ENCODE data around the gene C1GALT1. TPM values are rescaled to one million over a fixed set of nuclear protein-coding genes. Genes with fewer than 3 reads are reported as not detected.

Gene C1GALT1
- total RNA-seq, 1 donor from 2014 or later, result 29.0 TPM

DNA sequence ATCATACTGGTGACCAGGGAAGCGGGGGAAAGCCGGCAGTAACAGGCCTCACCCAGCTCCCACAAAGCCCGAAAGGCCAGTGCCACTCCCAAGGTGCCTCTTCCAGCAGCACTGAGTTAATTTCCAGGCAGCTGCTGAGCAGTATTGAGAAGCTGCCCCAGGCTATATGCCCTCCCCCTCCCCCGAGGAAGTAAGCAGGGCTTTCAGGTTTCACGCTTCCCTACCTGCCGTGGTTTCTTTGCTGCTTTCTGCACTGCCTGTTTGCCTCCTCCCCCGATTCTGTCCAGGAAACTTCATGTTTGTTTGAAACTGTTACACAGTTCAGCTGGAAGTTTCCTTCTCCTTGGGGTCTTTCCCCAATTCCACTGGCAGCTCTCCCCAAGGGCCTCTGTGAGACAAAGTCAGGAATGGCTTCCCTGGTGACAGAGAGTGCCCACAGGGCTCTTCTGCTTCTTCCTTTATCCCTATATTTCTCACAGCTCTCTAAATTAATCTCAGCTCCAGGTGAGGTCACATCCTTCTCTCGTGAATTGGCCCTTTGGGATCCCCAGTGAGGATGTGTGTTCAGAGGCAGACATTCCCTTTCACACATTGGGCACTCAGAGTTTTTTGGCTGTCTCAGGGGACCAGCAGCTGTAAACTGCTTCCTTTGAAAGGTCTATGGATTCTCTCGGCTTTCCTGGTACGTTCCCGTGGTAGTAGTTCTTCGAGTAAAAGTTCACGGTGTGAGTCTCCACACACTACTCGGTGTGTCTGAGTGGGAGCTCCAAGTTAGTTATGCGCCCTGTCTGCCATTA lies 19.4 kb downstream of the C1GALT1 start:
- no peak overlapping the region for H3K4me3 ChIP-seq
- TF ChIP-seq POLR2A (IDR thresholded peaks at IDR 0.05), result no peak
- no peak for TF ChIP-seq POLR2AphosphoS5 (IDR thresholded peaks at IDR 0.05; ENCODE audit: insufficient read depth in 1 of 2, low read depth in 1 of 2)
- TF ChIP-seq, protein P1, sequence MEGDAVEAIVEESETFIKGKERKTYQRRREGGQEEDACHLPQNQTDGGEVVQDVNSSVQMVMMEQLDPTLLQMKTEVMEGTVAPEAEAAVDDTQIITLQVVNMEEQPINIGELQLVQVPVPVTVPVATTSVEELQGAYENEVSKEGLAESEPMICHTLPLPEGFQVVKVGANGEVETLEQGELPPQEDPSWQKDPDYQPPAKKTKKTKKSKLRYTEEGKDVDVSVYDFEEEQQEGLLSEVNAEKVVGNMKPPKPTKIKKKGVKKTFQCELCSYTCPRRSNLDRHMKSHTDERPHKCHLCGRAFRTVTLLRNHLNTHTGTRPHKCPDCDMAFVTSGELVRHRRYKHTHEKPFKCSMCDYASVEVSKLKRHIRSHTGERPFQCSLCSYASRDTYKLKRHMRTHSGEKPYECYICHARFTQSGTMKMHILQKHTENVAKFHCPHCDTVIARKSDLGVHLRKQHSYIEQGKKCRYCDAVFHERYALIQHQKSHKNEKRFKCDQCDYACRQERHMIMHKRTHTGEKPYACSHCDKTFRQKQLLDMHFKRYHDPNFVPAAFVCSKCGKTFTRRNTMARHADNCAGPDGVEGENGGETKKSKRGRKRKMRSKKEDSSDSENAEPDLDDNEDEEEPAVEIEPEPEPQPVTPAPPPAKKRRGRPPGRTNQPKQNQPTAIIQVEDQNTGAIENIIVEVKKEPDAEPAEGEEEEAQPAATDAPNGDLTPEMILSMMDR (IDR thresholded peaks at IDR 0.05), result no peak
- no peak for DNase-seq (ENCODE audit: extremely low spot score in 2 of 2)

DNA sequence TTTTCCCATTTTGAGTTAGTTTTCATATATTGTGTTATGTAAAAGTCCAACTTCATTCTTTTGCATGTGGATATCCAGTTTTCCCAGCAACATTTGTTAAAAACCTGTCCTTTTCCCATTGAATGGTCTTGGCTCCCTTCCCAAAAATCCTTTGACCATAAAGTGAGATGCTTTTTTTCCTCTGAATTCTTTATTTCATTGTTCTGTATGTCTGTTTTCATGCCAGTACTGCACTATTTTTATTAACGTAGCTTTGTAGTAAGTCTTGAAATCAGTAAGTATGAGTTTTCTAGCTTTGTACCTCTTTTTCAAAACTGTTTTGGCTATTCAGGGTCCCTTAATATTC lies 20.0 kb downstream of the C1GALT1 start:
- TF ChIP-seq POLR2A (IDR thresholded peaks at IDR 0.05) (no peak), POLR2AphosphoS5 (IDR thresholded peaks at IDR 0.05; ENCODE audit: insufficient read depth in 1 of 2, low read depth in 1 of 2) (no peak)
- TF ChIP-seq, protein P1 (IDR thresholded peaks at IDR 0.05), result no peak
- intact Hi-C loops (cut with DNase I), result no loop called here
- no peak for DNase-seq (ENCODE audit: extremely low spot score in 2 of 2)
- Histone ChIP-seq H3K4me3 (no peak overlapping the region), H3K9me3 (no peaks in the 10 kb centered on the region), H3K36me3 (no peaks in the 10 kb centered on the region), H3K27me3 (no peaks in the 10 kb centered on the region), H3K4me1 (peaks cover 14% of the 10 kb centered on the region), H3K27ac (no peak overlapping the region)

More for the DNA sequence above, 19.4 kb downstream of the C1GALT1 start:
- intact Hi-C loops (cut with DNase I), result no loop called here
- H3K36me3 ChIP-seq, result no peaks in the 10 kb centered on the region
- no peaks in the 10 kb centered on the region for H3K27me3 ChIP-seq
- no peaks in the 10 kb centered on the region for H3K9me3 ChIP-seq
- H3K27ac ChIP-seq, result no peak overlapping the region
- H3K4me1 ChIP-seq, result peaks cover 14% of the 10 kb centered on the region

DNA sequence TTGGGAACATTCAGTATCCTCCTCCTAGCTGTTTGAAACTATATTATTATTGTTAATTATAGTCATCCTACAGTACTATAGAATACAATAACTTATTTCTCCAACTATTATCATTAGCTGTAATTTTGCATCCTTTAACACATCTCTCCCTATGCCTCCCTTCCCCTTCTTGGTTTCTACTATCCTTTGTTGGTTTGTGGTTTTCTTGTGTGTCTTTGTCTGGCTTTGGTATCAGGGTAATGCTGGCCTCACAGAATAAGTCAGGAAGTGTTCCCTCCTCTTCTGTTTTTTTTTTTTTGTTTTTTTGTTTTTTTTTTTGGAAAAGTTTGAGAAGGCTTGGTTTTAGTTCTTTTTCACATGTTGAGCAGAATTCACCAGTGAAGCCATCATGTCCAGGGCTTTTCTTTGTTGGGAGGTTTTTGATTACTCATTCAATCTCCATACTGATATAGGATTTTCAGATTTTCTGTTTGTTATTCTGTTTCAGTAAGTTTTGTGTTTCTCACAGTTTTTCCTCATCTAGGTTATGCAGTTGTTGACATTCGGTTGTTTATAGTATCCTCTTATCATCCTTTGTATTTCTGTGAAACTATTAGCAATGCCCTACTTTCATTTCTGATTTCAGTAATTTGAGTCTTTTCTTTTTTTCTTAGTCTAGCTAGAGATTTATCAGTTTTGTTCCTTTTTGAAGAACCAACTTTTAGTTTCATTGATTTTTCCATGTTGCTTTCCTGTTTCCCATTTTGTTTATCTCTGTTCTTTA lies 21.6 kb downstream of the C1GALT1 start:
- Histone ChIP-seq H3K27ac (no peak overlapping the region), H3K36me3 (no peaks in the 10 kb centered on the region), H3K9me3 (no peaks in the 10 kb centered on the region), H3K4me3 (no peak overlapping the region), H3K4me1 (peaks cover 14% of the 10 kb centered on the region), H3K27me3 (no peaks in the 10 kb centered on the region)
- no peak for DNase-seq (ENCODE audit: extremely low spot score in 2 of 2)
- intact Hi-C loops (cut with DNase I), result no loop called here
- TF ChIP-seq, protein P1 (IDR thresholded peaks at IDR 0.05), result no peak
- no peak for TF ChIP-seq POLR2AphosphoS5 (IDR thresholded peaks at IDR 0.05; ENCODE audit: insufficient read depth in 1 of 2, low read depth in 1 of 2)
- no peak for TF ChIP-seq POLR2A (IDR thresholded peaks at IDR 0.05)

DNA sequence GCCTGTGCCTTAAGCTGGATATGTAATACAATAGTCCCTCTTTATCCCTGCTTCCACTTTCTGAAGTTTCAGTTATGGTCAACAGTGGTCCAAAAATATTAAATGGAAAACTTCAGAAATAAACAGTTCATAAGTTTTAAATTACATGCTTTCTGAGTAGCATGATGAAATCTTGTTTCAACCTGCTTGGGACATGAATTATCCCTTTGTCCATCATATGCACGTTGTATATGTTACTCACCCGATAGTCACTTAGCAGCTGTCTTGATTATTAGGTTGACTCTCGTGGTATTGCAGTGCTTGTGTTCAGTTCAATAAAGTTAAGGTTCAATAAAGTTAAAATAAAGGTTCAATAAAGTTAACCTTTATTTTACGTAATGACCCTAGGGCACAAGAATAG lies 25.5 kb downstream of the C1GALT1 start:
- Histone ChIP-seq H3K27ac (no peak overlapping the region), H3K9me3 (no peaks in the 10 kb centered on the region), H3K27me3 (no peaks in the 10 kb centered on the region), H3K36me3 (no peaks in the 10 kb centered on the region), H3K4me1 (no peaks in the 10 kb centered on the region), H3K4me3 (no peak overlapping the region)
- intact Hi-C loops (cut with DNase I), result no loop called here
- DNase-seq (ENCODE audit: extremely low spot score in 2 of 2), result no peak
- TF ChIP-seq, protein P1 (IDR thresholded peaks at IDR 0.05), result no peak
- TF ChIP-seq POLR2AphosphoS5 (IDR thresholded peaks at IDR 0.05; ENCODE audit: insufficient read depth in 1 of 2, low read depth in 1 of 2) (no peak), POLR2A (IDR thresholded peaks at IDR 0.05) (no peak)

DNA sequence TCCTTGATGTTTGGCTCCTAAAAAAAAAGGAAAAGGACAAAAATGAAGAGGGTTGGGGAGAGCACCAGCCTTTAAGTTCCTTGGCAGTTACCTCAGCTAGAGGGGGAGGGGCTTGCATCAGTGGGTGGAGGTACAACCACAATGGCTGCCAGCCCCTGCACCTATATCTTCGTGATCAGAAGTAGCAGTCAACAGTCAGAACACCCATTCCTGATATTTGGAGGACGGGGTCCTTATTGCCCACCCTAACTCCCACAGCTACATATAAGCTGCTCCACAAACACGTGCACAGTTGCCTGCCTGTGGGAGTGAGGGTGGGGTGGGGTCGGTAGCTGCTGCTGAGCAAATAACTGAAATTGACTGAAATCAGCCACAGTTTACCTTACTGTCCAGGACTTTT lies 26.2 kb downstream of the C1GALT1 start:
- TF ChIP-seq, protein P1 (IDR thresholded peaks at IDR 0.05), result no peak
- no peak for TF ChIP-seq POLR2AphosphoS5 (IDR thresholded peaks at IDR 0.05; ENCODE audit: insufficient read depth in 1 of 2, low read depth in 1 of 2)
- no peak for TF ChIP-seq POLR2A (IDR thresholded peaks at IDR 0.05)
- H3K4me3 ChIP-seq, result no peak overlapping the region
- no peaks in the 10 kb centered on the region for H3K9me3 ChIP-seq
- no peaks in the 10 kb centered on the region for H3K4me1 ChIP-seq
- intact Hi-C loops (cut with DNase I), result no loop called here
- H3K36me3 ChIP-seq, result no peaks in the 10 kb centered on the region
- no peak for DNase-seq (ENCODE audit: extremely low spot score in 2 of 2)
- H3K27ac ChIP-seq, result no peak overlapping the region
- H3K27me3 ChIP-seq, result no peaks in the 10 kb centered on the region

Measured in vagina (tissue), 2 donors.